HEK293 (cell line): Measurements from ENCODE around the gene PDIA6.

ENCODE experiments used
- CTCF ChIA-PET: fragments of 350-600 bp; formaldehyde crosslinking; extraction: SDS; loops from one replicate; lab custom pipeline; 2021; ENCODE audit warnings: antibody characterized with exemption; lab: Yijun Ruan, JAX
- POLR2A ChIA-PET: fragments of 300-600 bp; formaldehyde crosslinking; extraction: SDS; loops from one replicate; lab custom pipeline; 2020; ENCODE audit warnings: antibody characterized with exemption, inconsistent platforms; lab: Yijun Ruan, JAX
- H3K27ac ChIP-seq: fragments of 200-500 bp; sonication (Bioruptor generic); 2 replicates; pipeline ENCODE4 v1.5.1; 2014; ENCODE audit warnings: low read depth, low read length, control low read depth, inconsistent platforms; ENCODE audit errors: extremely low read depth
- H3K36me3 ChIP-seq, 2 experiments: fragments of 200-500 bp in 1 of 2; sonication (Bioruptor generic) in 1 of 2; 1 replicate in 1 of 2; 2 replicates in 1 of 2; pipeline ENCODE4 v1.5.1; 2014 to 2017; ENCODE audit warnings: inconsistent platforms in 2 of 2, low read length in 2 of 2; ENCODE audit not compliant: control insufficient read depth in 2 of 2, insufficient read depth in 1 of 2
- H3K4me1 ChIP-seq: fragments of 200-500 bp; sonication (Bioruptor generic); 2 replicates; pipeline ENCODE4 v1.5.1; 2014; ENCODE audit warnings: mild to moderate bottlenecking, low read length, inconsistent platforms; ENCODE audit not compliant: control insufficient read depth, insufficient read depth
- H3K4me3 ChIP-seq: 2 replicates; pipeline ENCODE4 v1.5.1; 2011; ENCODE audit warnings: low read depth, mild to moderate bottlenecking, control low read depth, low read length, moderate library complexity
- H3K9me3 ChIP-seq: fragments of 200-500 bp; sonication (Bioruptor generic); 2 replicates; pipeline ENCODE4 v1.5.1; 2014; ENCODE audit warnings: low read depth, low read length, inconsistent platforms; ENCODE audit not compliant: control insufficient read depth, insufficient read depth
- HOXA7 ChIP-seq: sonication (generic); formaldehyde crosslinking; IDR thresholded peaks from 2 replicates; pipeline ENCODE4 v1.8.1; 2022; ENCODE audit warnings: missing genetic modification reagents, borderline replicate concordance
- KLF10 ChIP-seq: fragments of 450-650 bp; IDR thresholded peaks from 2 replicates; pipeline ENCODE4 v1.5.1; 2018; ENCODE audit warnings: missing biosample characterization, mild to moderate bottlenecking, missing genetic modification characterization
- PRDM1 ChIP-seq: fragments of 450-650 bp; formaldehyde crosslinking; IDR thresholded peaks from 2 replicates; pipeline ENCODE4; 2016; ENCODE audit warnings: missing biosample characterization, missing genetic modification characterization
- REPIN1 ChIP-seq: fragments of 450-650 bp; formaldehyde crosslinking; IDR thresholded peaks from 2 replicates; pipeline ENCODE4 v1.5.1; 2017; ENCODE audit warnings: missing biosample characterization, missing genetic modification characterization, low read depth
- SALL2 ChIP-seq: fragments of 450-650 bp; formaldehyde crosslinking; IDR thresholded peaks from 2 replicates; pipeline ENCODE4 v1.5.0; 2017; ENCODE audit warnings: missing biosample characterization, mild to moderate bottlenecking, missing genetic modification characterization, borderline replicate concordance
- ZEB2 ChIP-seq: fragments of 450-650 bp; formaldehyde crosslinking; IDR thresholded peaks from 2 replicates; pipeline ENCODE4 v1.5.1; 2016; ENCODE audit warnings: missing biosample characterization, missing genetic modification characterization
- ZFP69B ChIP-seq: fragments of 450-650 bp; formaldehyde crosslinking; IDR thresholded peaks from 2 replicates; pipeline ENCODE4 v1.5.1; 2016; ENCODE audit warnings: missing biosample characterization, missing genetic modification characterization
- ZNF426 ChIP-seq: fragments of 450-650 bp; formaldehyde crosslinking; IDR thresholded peaks from 2 replicates; pipeline ENCODE4 v1.5.1; 2017; ENCODE audit warnings: missing biosample characterization, missing genetic modification characterization, mild to moderate bottlenecking, inconsistent platforms, moderate library complexity
- ZNF514 ChIP-seq: fragments of 450-650 bp; formaldehyde crosslinking; IDR thresholded peaks from 2 replicates; pipeline ENCODE4 v1.5.1; 2016; ENCODE audit warnings: missing biosample characterization, missing genetic modification characterization
- ZNF585B ChIP-seq: fragments of 450-650 bp; formaldehyde crosslinking; IDR thresholded peaks from 2 replicates; pipeline ENCODE4 v1.5.1; 2016; ENCODE audit warnings: missing biosample characterization, missing genetic modification characterization
- ZNF660 ChIP-seq: fragments of 450-650 bp; IDR thresholded peaks from 2 replicates; pipeline ENCODE4 v1.5.1; 2018; ENCODE audit warnings: missing biosample characterization, mild to moderate bottlenecking, missing genetic modification characterization
- ZNF677 ChIP-seq: fragments of 450-650 bp; IDR thresholded peaks from 2 replicates; pipeline ENCODE4 v1.5.0; 2018; ENCODE audit warnings: missing biosample characterization, mild to moderate bottlenecking, missing genetic modification characterization, moderate library complexity
- ZNF707 ChIP-seq: fragments of 450-650 bp; formaldehyde crosslinking; IDR thresholded peaks from 2 replicates; pipeline ENCODE4 v1.5.1; 2016; ENCODE audit warnings: missing biosample characterization, missing genetic modification characterization
- ZNF777 ChIP-seq: fragments of 450-650 bp; formaldehyde crosslinking; IDR thresholded peaks from 2 replicates; pipeline ENCODE4 v1.5.1; 2017; ENCODE audit warnings: missing biosample characterization, missing genetic modification characterization, borderline replicate concordance
- ZNF830 ChIP-seq: fragments of 450-650 bp; IDR thresholded peaks from 2 replicates; pipeline ENCODE4 v1.5.0; 2018; ENCODE audit warnings: missing biosample characterization, missing genetic modification characterization, low read depth, mild to moderate bottlenecking, moderate library complexity
- TF ChIP-seq, protein P1 (sequence below): fragments of 450-650 bp; formaldehyde crosslinking; conservative IDR thresholded peaks from 2 replicates; pipeline ENCODE4 v1.5.1; 2016; ENCODE audit warnings: low read depth, missing biosample characterization, missing genetic modification characterization
- TF ChIP-seq, protein P2 (sequence below): fragments of 450-650 bp; formaldehyde crosslinking; IDR thresholded peaks from 2 replicates; pipeline ENCODE4 v1.5.0; 2017; ENCODE audit warnings: missing biosample characterization, missing genetic modification characterization, borderline replicate concordance
- TF ChIP-seq, protein P3 (sequence below): sonication (generic); formaldehyde crosslinking; IDR thresholded peaks from 2 replicates; pipeline ENCODE4 v1.8.1; 2022; ENCODE audit warnings: mild to moderate bottlenecking, moderate library complexity, missing genetic modification reagents
- TF ChIP-seq, protein P4 (sequence below): fragments of 450-650 bp; formaldehyde crosslinking; IDR thresholded peaks from 2 replicates; pipeline ENCODE4 v1.5.1; 2016; ENCODE audit warnings: missing biosample characterization, missing genetic modification characterization
- TF ChIP-seq, protein P5 (sequence below): fragments of 450-650 bp; formaldehyde crosslinking; IDR thresholded peaks from 2 replicates; pipeline ENCODE4 v1.5.1; 2016; ENCODE audit warnings: missing biosample characterization, missing genetic modification characterization

Gene PDIA6

DNA sequence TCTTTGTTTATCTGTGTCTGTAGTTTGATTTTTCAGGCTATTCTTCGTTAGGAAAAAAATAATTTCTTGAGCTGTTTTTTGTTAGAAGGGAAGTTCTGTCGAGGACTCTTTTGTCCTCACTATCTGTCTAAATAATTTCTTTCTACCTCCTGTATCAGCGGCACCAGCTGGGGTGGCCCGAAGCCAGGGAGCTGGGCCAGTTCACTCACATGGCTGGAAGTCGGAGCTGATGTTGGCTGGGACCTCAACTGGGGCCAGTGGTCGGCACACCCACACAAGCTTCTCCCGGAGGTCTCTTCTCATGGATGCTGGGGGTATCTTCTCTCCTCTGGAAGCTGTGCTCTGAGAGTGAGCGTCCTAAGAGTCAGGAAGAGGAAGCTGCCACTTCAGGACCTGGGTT is 8.0 kb upstream of the PDIA6 start (continued):
- TF ChIP-seq, protein P1, sequence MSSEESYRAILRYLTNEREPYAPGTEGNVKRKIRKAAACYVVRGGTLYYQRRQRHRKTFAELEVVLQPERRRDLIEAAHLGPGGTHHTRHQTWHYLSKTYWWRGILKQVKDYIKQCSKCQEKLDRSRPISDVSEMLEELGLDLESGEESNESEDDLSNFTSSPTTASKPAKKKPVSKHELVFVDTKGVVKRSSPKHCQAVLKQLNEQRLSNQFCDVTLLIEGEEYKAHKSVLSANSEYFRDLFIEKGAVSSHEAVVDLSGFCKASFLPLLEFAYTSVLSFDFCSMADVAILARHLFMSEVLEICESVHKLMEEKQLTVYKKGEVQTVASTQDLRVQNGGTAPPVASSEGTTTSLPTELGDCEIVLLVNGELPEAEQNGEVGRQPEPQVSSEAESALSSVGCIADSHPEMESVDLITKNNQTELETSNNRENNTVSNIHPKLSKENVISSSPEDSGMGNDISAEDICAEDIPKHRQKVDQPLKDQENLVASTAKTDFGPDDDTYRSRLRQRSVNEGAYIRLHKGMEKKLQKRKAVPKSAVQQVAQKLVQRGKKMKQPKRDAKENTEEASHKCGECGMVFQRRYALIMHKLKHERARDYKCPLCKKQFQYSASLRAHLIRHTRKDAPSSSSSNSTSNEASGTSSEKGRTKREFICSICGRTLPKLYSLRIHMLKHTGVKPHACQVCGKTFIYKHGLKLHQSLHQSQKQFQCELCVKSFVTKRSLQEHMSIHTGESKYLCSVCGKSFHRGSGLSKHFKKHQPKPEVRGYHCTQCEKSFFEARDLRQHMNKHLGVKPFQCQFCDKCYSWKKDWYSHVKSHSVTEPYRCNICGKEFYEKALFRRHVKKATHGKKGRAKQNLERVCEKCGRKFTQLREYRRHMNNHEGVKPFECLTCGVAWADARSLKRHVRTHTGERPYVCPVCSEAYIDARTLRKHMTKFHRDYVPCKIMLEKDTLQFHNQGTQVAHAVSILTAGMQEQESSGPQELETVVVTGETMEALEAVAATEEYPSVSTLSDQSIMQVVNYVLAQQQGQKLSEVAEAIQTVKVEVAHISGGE (tag by site-specific recombination) = no peak
- no peak for TF ChIP-seq ZNF585B (tag by site-specific recombination)
- no peak for TF ChIP-seq REPIN1

DNA sequence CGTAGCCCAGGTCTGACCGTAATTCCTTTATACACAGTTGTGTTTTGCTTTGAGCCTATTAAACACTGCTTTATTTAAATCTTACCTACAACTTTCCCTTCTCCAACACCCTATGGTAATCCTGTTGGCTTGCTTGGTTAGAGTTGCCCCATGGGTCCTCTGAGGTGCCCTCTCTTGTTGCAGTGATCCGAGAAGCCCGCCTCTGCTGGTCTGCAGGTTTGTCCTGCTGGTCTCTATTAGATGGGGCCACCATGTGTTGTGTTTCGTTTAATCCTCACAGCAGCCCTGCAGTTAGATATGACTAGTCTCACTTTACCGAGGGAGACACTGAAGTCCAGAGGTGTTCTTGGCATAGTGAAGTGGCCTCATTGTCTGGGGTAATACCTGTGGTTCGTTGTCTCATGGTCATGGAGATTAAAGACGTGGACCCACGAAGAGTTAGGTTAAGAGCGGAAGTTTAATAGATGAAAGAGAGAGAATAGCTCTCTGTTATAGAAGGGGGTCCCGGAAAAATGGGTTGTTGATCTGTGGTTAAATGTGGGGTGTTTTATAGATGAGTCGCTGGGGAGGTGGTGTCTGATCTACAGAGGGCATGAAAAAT is 7.2 kb upstream of the PDIA6 start:
- ChIA-PET POLR2A (no interaction called here), CTCF (interaction anchor here (0.9 to 1.4 kb wide), 2 partner anchors 13 to 18 kb away, joined by 3 to 5 read pairs; no protein-coding TSS in a partner anchor)
- TF ChIP-seq ZNF677 = no peak
- TF ChIP-seq ZFP69B (tag by site-specific recombination) = no peak
- no peak for TF ChIP-seq ZNF514 (tag by site-specific recombination)
- TF ChIP-seq, protein P2, sequence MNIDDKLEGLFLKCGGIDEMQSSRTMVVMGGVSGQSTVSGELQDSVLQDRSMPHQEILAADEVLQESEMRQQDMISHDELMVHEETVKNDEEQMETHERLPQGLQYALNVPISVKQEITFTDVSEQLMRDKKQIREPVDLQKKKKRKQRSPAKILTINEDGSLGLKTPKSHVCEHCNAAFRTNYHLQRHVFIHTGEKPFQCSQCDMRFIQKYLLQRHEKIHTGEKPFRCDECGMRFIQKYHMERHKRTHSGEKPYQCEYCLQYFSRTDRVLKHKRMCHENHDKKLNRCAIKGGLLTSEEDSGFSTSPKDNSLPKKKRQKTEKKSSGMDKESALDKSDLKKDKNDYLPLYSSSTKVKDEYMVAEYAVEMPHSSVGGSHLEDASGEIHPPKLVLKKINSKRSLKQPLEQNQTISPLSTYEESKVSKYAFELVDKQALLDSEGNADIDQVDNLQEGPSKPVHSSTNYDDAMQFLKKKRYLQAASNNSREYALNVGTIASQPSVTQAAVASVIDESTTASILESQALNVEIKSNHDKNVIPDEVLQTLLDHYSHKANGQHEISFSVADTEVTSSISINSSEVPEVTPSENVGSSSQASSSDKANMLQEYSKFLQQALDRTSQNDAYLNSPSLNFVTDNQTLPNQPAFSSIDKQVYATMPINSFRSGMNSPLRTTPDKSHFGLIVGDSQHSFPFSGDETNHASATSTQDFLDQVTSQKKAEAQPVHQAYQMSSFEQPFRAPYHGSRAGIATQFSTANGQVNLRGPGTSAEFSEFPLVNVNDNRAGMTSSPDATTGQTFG = no peak
- TF ChIP-seq, protein P3, sequence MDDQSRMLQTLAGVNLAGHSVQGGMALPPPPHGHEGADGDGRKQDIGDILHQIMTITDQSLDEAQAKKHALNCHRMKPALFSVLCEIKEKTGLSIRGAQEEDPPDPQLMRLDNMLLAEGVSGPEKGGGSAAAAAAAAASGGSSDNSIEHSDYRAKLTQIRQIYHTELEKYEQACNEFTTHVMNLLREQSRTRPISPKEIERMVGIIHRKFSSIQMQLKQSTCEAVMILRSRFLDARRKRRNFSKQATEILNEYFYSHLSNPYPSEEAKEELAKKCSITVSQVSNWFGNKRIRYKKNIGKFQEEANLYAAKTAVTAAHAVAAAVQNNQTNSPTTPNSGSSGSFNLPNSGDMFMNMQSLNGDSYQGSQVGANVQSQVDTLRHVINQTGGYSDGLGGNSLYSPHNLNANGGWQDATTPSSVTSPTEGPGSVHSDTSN (CRISPR knock-in tag) = no peak
- TF ChIP-seq, protein P4, sequence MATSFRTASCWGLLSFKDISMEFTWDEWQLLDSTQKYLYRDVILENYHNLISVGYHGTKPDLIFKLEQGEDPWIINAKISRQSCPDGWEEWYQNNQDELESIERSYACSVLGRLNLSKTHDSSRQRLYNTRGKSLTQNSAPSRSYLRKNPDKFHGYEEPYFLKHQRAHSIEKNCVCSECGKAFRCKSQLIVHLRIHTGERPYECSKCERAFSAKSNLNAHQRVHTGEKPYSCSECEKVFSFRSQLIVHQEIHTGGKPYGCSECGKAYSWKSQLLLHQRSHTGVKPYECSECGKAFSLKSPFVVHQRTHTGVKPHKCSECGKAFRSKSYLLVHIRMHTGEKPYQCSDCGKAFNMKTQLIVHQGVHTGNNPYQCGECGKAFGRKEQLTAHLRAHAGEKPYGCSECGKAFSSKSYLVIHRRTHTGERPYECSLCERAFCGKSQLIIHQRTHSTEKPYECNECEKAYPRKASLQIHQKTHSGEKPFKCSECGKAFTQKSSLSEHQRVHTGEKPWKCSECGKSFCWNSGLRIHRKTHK (tag by site-specific recombination) = no peak
- no peak for TF ChIP-seq ZEB2 (tag by site-specific recombination)
- TF ChIP-seq ZNF660 (tag by site-specific recombination) = no peak
- no peak for TF ChIP-seq ZNF426
- no peak for TF ChIP-seq ZNF777
- TF ChIP-seq SALL2 (tag by site-specific recombination) = no peak
- no peak for TF ChIP-seq PRDM1 (tag by site-specific recombination)
- no peak for TF ChIP-seq ZNF707
- no peak for TF ChIP-seq ZNF830 (tag by site-specific recombination)
- TF ChIP-seq KLF10 = no peak
- no peak for TF ChIP-seq HOXA7 (CRISPR knock-in tag)
- TF ChIP-seq, protein P5, sequence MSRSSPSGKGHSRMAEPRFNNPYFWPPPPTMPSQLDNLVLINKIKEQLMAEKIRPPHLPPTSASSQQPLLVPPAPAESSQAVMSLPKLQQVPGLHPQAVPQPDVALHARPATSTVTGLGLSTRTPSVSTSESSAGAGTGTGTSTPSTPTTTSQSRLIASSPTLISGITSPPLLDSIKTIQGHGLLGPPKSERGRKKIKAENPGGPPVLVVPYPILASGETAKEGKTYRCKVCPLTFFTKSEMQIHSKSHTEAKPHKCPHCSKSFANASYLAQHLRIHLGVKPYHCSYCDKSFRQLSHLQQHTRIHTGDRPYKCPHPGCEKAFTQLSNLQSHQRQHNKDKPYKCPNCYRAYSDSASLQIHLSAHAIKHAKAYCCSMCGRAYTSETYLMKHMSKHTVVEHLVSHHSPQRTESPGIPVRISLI (tag by site-specific recombination) = no peak
- Histone ChIP-seq H3K4me3 (no peak overlapping the region), H3K27ac (no peak overlapping the region), H3K36me3 (no peaks in the 10 kb centered on the region), H3K4me1 (no peaks in the 10 kb centered on the region), H3K9me3 (no peaks in the 10 kb centered on the region)
